HG03095 (cell line): ENCODE measurements around the gene GDI1.
"Not testable (repeated sequence)": the region's sequence is repeated elsewhere in the genome, so short reads cannot be mapped to it uniquely, and the experiment has no call there.

ENCODE experiments used
- ATAC-seq: cut with Tn5 transposase; IDR thresholded peaks from one replicate; pipeline ENCODE4 v1.9.1; 2021; ENCODE audit warnings: moderate library complexity; ENCODE audit not compliant: unreplicated experiment

GDI1 gene

GRCh38 chrX:154436983-154437752 lies at the start of gene GDI1:
Gene GDI1 (plus strand): TSS chrX:154437154. CDS start chrX:154437255, 101 bp downstream.
- no peak for ATAC-seq

GRCh38 chrX:154388094-154388493 lies 48.9 kb upstream of the GDI1 start:
- peak; percentile 30 for ATAC-seq

- ATAC-seq = not testable (repeated sequence)
These were observed 48.3 kb upstream of the GDI1 start for GRCh38 chrX:154388649-154389048.

GRCh38 chrX:154389812-154390747 lies 46.9 kb upstream of the GDI1 start:
- peak; percentile 68 for ATAC-seq

- ATAC-seq = not testable (repeated sequence)
These were observed 40.6 kb upstream of the GDI1 start for GRCh38 chrX:154396363-154396762.

GRCh38 chrX:154396973-154397887 lies 39.7 kb upstream of the GDI1 start:
- ATAC-seq = peak; percentile 41

- peak; percentile 72 for ATAC-seq
These were observed 38.9 kb upstream of the GDI1 start, which contains the start of gene RPL10 for GRCh38 chrX:154397888-154398667. Gene RPL10 (plus strand): TSS chrX:154398377. CDS start chrX:154398520, 143 bp downstream.

- no peak for ATAC-seq
These were observed 38.1 kb upstream of the GDI1 start for GRCh38 chrX:154398668-154399526.

GRCh38 chrX:154399527-154400368 lies 37.2 kb upstream of the GDI1 start:
- ATAC-seq = no peak

- ATAC-seq = not testable (repeated sequence)
These were observed 36.6 kb upstream of the GDI1 start for GRCh38 chrX:154400369-154400817.

- no peak for ATAC-seq
These were observed 35.7 kb upstream of the GDI1 start for GRCh38 chrX:154401045-154401799.

- no peak for ATAC-seq
These were observed 34.9 kb upstream of the GDI1 start for GRCh38 chrX:154401918-154402621.

GRCh38 chrX:154402622-154403127 lies 34.3 kb upstream of the GDI1 start:
- no peak for ATAC-seq

- no peak for ATAC-seq
These were observed 33.8 kb upstream of the GDI1 start for GRCh38 chrX:154403192-154403591.

- ATAC-seq = no peak
These were observed 33.1 kb upstream of the GDI1 start for GRCh38 chrX:154403858-154404257.

- no peak for ATAC-seq
These were observed 32.2 kb upstream of the GDI1 start for GRCh38 chrX:154404625-154405192.
